Peyer's patch (tissue), 4 donors: ENCODE results near the gene PTP4A2. TPM values are rescaled to one million over a fixed set of nuclear protein-coding genes. Genes with fewer than 3 reads are reported as not detected.
A peak's percentile ranks its signal among the peaks of the same experiment; 100 is the strongest.
"Not testable (repeated sequence)": the region's sequence is repeated elsewhere in the genome, so short reads cannot be mapped to it uniquely, and the experiment has no call there.

ENCODE experiments used
- DNase-seq, 3 donors: peaks; one replicate each; pipeline ENCODE4 v3.0.0-alpha.2; 2017 to 2019
- H3K27ac ChIP-seq, 4 donors: fragments of 200-600 bp; sonication (generic); one replicate each; pipeline ENCODE4 v1.5.1; 2016 to 2019
- H3K27me3 ChIP-seq, 2 donors: fragments of 200-600 bp; sonication (generic); one replicate each; pipeline ENCODE4 v1.5.1; 2019
- H3K36me3 ChIP-seq, 3 donors: fragments of 200-600 bp; sonication (generic); one replicate each; pipeline ENCODE4 v1.5.1; 2016 to 2019
- H3K4me1 ChIP-seq, 4 donors: fragments of 200-600 bp; sonication (generic); one replicate each; pipeline ENCODE4 v1.5.1; 2016 to 2019
- H3K4me3 ChIP-seq, 4 donors: fragments of 200-600 bp; sonication (generic); 1 replicate in 3 of 4; 2 replicates in 1 of 4; pipeline ENCODE4 v1.5.1; 2016 to 2019; ENCODE audit warnings: mild to moderate bottlenecking in 1 of 4
- H3K9me3 ChIP-seq, 4 donors: fragments of 200-600 bp; sonication (generic); one replicate each; pipeline ENCODE4 v1.5.1; 2016 to 2019; ENCODE audit warnings: mild to moderate bottlenecking in 1 of 4
- CTCF ChIP-seq, 6 experiments: fragments of 450-650 bp in 4 of 6; fragments of 200-600 bp in 2 of 6; sonication (generic) in 1 of 6; IDR thresholded peaks; one replicate each; pipeline ENCODE4 v1.5.1; 2017 to 2019; ENCODE audit warnings: antibody characterized with exemption in 6 of 6, mild to moderate bottlenecking in 3 of 6, moderate library complexity in 1 of 6
- POLR2A ChIP-seq, 2 donors: fragments of 450-650 bp; IDR thresholded peaks; one replicate each; pipeline ENCODE4 v1.5.1; 2017; ENCODE audit warnings: antibody characterized with exemption in 2 of 2, mild to moderate bottlenecking in 2 of 2, moderate library complexity in 2 of 2
- total RNA-seq, 4 donors: library from RNA; depleted of rRNA; stranded (reverse); fragments of >200 nt; gene quantifications; one replicate each; pipeline ENCODE4 v1.1.0, GENCODE V29; 2016

The PTP4A2 gene
- total RNA-seq, 4 donors from 2014 or later, result 103 to 165 (median 122) TPM

- H3K36me3 ChIP-seq, result no peaks in the 10 kb centered on the region
- peak overlapping the region; percentile 70 to 83 (median 74) for H3K27ac ChIP-seq
- peaks cover 10 to 26% (median 19%) of the 10 kb centered on the region in 4 donors for H3K4me1 ChIP-seq
- TF ChIP-seq POLR2A (IDR thresholded peaks at IDR 0.05) (peak in 1 of 2 donors; percentile 31), CTCF (IDR thresholded peaks at IDR 0.05) (no peak)
- DNase-seq, result peak; percentile 50 to 88 (median 57)
- H3K4me3 ChIP-seq, result no peak overlapping the region
- no peaks in the 10 kb centered on the region for H3K9me3 ChIP-seq
- no peaks in the 10 kb centered on the region for H3K27me3 ChIP-seq
Observed at GRCh38 chr1:31954607-31955283, 16.6 kb upstream of the PTP4A2 start.

DNA sequence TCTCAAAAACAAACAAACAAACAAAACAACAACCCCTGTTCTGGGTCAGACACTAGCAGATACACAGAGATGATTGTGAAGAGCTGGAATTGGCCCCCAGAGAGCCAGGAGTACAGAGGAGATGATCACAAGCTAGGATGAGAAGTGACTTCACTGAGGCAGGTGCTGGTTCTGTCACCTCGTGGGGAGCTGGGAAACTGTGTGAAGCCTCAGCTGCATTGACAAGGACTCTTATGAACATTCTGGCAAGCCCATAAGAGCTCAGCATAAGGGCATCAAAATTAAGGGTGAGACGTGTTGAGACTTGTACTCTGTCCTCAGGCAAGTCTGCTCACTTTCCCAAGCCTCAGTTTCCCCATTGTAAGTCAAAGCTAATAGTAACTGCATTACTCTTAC, 14.7 kb upstream of the PTP4A2 start:
- Histone ChIP-seq H3K9me3 (no peaks in the 10 kb centered on the region), H3K4me3 (no peak overlapping the region), H3K27ac (peak overlapping the region in 1 of 4 donors; percentile 83), H3K4me1 (peaks cover 10 to 26% (median 19%) of the 10 kb centered on the region in 4 donors), H3K27me3 (no peaks in the 10 kb centered on the region), H3K36me3 (no peaks in the 10 kb centered on the region)
- DNase-seq, result no peak
- no peak for TF ChIP-seq CTCF (IDR thresholded peaks at IDR 0.05)
- no peak for TF ChIP-seq POLR2A (IDR thresholded peaks at IDR 0.05)

GRCh38 chr1:31951276-31951675, 13.1 kb upstream of the PTP4A2 start:
- Histone ChIP-seq H3K27me3 (no peaks in the 10 kb centered on the region), H3K4me1 (peaks cover 10 to 19% (median 16%) of the 10 kb centered on the region in 4 donors), H3K27ac (no peak overlapping the region), H3K36me3 (no peaks in the 10 kb centered on the region), H3K4me3 (no peak overlapping the region), H3K9me3 (no peaks in the 10 kb centered on the region)
- TF ChIP-seq POLR2A (IDR thresholded peaks at IDR 0.05), result no peak
- TF ChIP-seq CTCF (IDR thresholded peaks at IDR 0.05), result no peak
- DNase-seq, result no peak

DNA sequence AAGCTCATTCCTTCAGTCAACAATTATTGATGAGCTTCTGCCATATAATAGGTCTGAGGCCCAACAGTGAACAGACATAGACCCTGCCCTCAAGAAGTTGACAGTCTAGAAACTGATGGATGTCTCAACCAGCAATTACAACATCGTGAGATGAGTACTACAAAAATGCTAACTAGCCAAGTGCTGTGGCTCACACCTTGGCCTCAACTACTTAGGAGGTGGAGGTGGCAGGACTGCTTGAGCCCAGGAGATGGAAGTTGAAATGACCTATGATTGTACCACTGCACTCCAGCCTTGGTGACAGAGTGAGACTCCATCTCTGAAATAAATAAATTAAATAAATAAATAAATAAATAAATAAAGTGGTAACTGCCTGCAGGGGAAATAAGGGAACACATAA, 11.7 kb upstream of the PTP4A2 start:
- Histone ChIP-seq H3K36me3 (no peaks in the 10 kb centered on the region), H3K4me1 (peaks cover 2 to 12% (median 5%) of the 10 kb centered on the region in 4 donors), H3K27me3 (no peaks in the 10 kb centered on the region), H3K4me3 (no peak overlapping the region), H3K27ac (no peak overlapping the region), H3K9me3 (no peaks in the 10 kb centered on the region)
- peak in 2 of 3 donors; percentile 1 to 19 for DNase-seq
- TF ChIP-seq POLR2A (IDR thresholded peaks at IDR 0.05) (no peak), CTCF (IDR thresholded peaks at IDR 0.05) (no peak)

GRCh38 chr1:31945677-31946076, 7.5 kb upstream of the PTP4A2 start:
- not testable (repeated sequence) for H3K36me3 ChIP-seq, H3K4me3 ChIP-seq, H3K27me3 ChIP-seq, H3K9me3 ChIP-seq
- peak in 2 of 3 donors; percentile 12 to 19 for DNase-seq
- Histone ChIP-seq H3K4me1 (peaks cover 0 to 18% (median 9%) of the 10 kb centered on the region in 4 donors), H3K27ac (peak overlapping the region in 2 of 4 donors; percentile 93 to 95)

GRCh38 chr1:31944205-31945089, 6.3 kb upstream of the PTP4A2 start:
- Histone ChIP-seq H3K4me3 (peak overlapping the region; percentile 44 to 63 (median 52)), H3K9me3 (no peaks in the 10 kb centered on the region)
- DNase-seq, result peak; percentile 92 to 98 (median 98)

More at GRCh38 chr1:31944205-31945089, 6.3 kb upstream of the PTP4A2 start:
- Histone ChIP-seq H3K27ac (peak overlapping the region; percentile 93 to 98 (median 94)), H3K27me3 (no peaks in the 10 kb centered on the region), H3K36me3 (no peaks in the 10 kb centered on the region), H3K4me1 (peaks cover 0 to 28% (median 17%) of the 10 kb centered on the region in 4 donors)
- TF ChIP-seq CTCF (IDR thresholded peaks at IDR 0.05), result no peak
- TF ChIP-seq POLR2A (IDR thresholded peaks at IDR 0.05), result peak; percentile 47 to 71
